Breast epithelium (tissue), 4 donors: ENCODE data around the gene PPOX. TPM values are rescaled to one million over a fixed set of nuclear protein-coding genes. Genes with fewer than 3 reads are reported as not detected.

Source experiments
- DNase-seq, 2 donors: peaks; one replicate each; pipeline ENCODE4 v3.0.0-alpha.2; 2019; ENCODE audit warnings: low spot score in 2 of 2
- H3K27ac ChIP-seq, 2 donors: fragments of 200-600 bp; sonication (generic) in 1 of 2; one replicate each; pipeline ENCODE4 v1.5.1; 2016 to 2019; ENCODE audit warnings: mild to moderate bottlenecking in 1 of 2
- H3K27me3 ChIP-seq, 2 donors: fragments of 200-600 bp; sonication (generic) in 1 of 2; one replicate each; pipeline versions ENCODE4 v1.5.1 to v1.6.0; 2017 to 2019; ENCODE audit warnings: control low read depth in 1 of 2, mild to moderate bottlenecking in 1 of 2
- H3K36me3 ChIP-seq: fragments of 200-600 bp; one replicate; pipeline ENCODE4 v1.5.1; 2019
- H3K4me1 ChIP-seq, 2 donors: fragments of 200-600 bp; sonication (generic); one replicate each; pipeline ENCODE4 v1.5.1; 2016 to 2019; ENCODE audit warnings: control low read depth in 1 of 2
- H3K4me3 ChIP-seq, 3 donors: fragments of 200-600 bp; sonication (generic); 1 replicate in 2 of 3; 2 replicates in 1 of 3; pipeline ENCODE4 v1.5.1; 2016 to 2019; ENCODE audit warnings: mild to moderate bottlenecking in 3 of 3, moderate library complexity in 2 of 3
- H3K9me3 ChIP-seq, 2 donors: fragments of 200-600 bp; sonication (generic) in 1 of 2; one replicate each; pipeline ENCODE4 v1.5.1; 2016 to 2019; ENCODE audit warnings: control low read depth in 1 of 2
- POLR2A ChIP-seq: fragments of 450-650 bp; IDR thresholded peaks from one replicate; pipeline ENCODE4 v1.6.1; 2016; ENCODE audit warnings: antibody characterized with exemption, mild to moderate bottlenecking, moderate library complexity
- POLR2AphosphoS5 ChIP-seq, 3 donors: sonication (generic); formaldehyde crosslinking; IDR thresholded peaks; one replicate each; pipeline ENCODE4 v1.6.1; 2017; ENCODE audit warnings: antibody characterized with exemption in 3 of 3
- intact Hi-C: fragments of 100-400 bp; cut with DNase I; formaldehyde crosslinking; loops from one replicate; pipeline ENCODE4 v1.15.1; 2023; ENCODE audit warnings: low total_unique reads
- total RNA-seq, 3 donors: library from RNA; depleted of rRNA; stranded (reverse); fragments of >200 nt; gene quantifications; one replicate each; pipeline ENCODE4 v1.1.0, GENCODE V29; 2016
- TF ChIP-seq, protein P1 (sequence below), 3 donors: fragments of 450-650 bp; IDR thresholded peaks; one replicate each; pipeline ENCODE4 v1.5.1; 2016 to 2017; ENCODE audit warnings: antibody characterized with exemption in 3 of 3, mild to moderate bottlenecking in 3 of 3, moderate library complexity in 3 of 3

The PPOX gene
- total RNA-seq, 3 donors from 2014 or later = 19.5 to 26.8 (median 25.2) TPM

DNA sequence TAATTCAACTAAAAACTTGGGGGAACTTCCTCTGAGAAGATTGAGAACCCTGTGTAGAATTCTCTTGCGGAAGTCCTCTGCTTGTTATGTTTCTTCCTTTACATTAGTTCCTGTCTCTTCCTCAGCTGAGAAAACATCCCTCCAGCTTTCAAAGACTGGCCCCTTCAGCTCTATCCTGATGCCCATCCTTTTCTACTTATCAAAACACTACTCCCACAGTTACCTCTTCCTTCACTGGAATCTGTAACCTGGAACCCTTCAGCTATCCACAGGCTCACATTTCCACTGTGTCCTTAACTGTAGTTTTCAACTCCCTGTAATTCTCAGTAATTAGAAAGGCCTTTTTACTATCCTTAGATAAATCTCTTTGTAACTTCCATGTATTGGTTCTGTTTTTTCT lies 27.8 kb upstream of the PPOX start:
- Histone ChIP-seq H3K9me3 (no peaks in the 10 kb centered on the region), H3K27ac (no peak overlapping the region), H3K4me3 (no peak overlapping the region), H3K27me3 (no peaks in the 10 kb centered on the region), H3K36me3 (no peaks in the 10 kb centered on the region), H3K4me1 (peaks cover 0 to 6% of the 10 kb centered on the region in 2 donors)
- DNase-seq = no peak
- intact Hi-C loops = no loop called here
- TF ChIP-seq POLR2A (no peak), POLR2AphosphoS5 (IDR thresholded peaks at IDR 0.05) (no peak)
- TF ChIP-seq, protein P1, sequence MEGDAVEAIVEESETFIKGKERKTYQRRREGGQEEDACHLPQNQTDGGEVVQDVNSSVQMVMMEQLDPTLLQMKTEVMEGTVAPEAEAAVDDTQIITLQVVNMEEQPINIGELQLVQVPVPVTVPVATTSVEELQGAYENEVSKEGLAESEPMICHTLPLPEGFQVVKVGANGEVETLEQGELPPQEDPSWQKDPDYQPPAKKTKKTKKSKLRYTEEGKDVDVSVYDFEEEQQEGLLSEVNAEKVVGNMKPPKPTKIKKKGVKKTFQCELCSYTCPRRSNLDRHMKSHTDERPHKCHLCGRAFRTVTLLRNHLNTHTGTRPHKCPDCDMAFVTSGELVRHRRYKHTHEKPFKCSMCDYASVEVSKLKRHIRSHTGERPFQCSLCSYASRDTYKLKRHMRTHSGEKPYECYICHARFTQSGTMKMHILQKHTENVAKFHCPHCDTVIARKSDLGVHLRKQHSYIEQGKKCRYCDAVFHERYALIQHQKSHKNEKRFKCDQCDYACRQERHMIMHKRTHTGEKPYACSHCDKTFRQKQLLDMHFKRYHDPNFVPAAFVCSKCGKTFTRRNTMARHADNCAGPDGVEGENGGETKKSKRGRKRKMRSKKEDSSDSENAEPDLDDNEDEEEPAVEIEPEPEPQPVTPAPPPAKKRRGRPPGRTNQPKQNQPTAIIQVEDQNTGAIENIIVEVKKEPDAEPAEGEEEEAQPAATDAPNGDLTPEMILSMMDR (IDR thresholded peaks at IDR 0.05) = no peak

DNA sequence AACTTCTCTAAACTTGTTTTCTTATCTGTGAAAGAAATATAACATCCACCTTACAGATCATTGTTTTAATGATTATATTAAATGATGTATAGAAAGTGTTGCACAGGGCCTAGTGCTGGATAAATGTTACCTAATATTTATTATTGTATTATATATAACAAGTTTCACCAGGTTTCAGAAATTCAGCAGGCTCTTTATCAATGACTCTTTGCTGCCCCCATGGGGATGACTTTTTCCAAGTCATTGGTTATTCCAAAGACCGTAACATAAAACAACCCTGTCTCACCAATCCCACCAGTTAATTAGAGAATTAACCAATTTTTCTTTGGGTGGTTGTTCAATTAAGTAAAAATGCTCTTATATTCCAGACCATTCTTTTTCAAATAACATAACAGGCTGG lies 26.5 kb upstream of the PPOX start:
- Histone ChIP-seq H3K27me3 (no peaks in the 10 kb centered on the region), H3K4me3 (no peak overlapping the region), H3K9me3 (no peaks in the 10 kb centered on the region), H3K4me1 (no peaks in the 10 kb centered on the region), H3K36me3 (no peaks in the 10 kb centered on the region), H3K27ac (no peak overlapping the region)
- intact Hi-C loops = no loop called here
- no peak for DNase-seq
- no peak for TF ChIP-seq POLR2A
- TF ChIP-seq, protein P1 (IDR thresholded peaks at IDR 0.05) = peak; percentile 12 to 22 (median 12)

DNA sequence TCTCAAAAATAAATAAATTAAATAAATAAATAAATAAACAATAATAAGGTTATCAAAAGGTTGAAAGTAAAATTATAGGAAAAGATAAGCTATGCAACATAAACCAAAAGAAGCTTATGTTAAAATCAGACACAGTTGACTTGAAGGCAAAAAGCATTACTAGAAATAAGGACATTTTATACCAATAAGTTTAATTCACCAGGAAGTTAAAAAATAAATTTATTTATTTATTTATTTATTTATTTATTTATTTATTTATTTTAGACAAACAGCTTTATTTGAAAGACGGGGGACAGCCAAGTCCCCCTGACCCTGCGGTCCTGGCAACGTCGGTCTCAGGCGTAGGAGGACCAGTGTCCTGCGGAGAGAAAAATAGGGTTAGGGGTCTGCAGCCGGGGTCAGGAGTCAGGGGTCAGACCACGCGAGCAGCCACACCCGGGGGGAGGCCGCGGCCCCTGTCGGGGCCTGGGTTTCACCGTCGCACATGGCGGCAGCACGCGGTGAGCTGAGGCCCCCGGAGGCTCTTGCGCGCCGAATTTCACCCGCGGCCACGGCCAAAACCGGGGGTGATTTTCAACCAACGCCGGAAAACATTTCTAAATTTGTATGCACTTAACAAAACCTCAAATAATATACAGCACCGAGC lies 25.3 kb upstream of the PPOX start:
- Histone ChIP-seq H3K36me3 (no peaks in the 10 kb centered on the region), H3K4me3 (no peak overlapping the region)
- TF ChIP-seq POLR2AphosphoS5 (IDR thresholded peaks at IDR 0.05) = no peak
- no peak for TF ChIP-seq POLR2A
- TF ChIP-seq, protein P1 (IDR thresholded peaks at IDR 0.05) = no peak

DNA sequence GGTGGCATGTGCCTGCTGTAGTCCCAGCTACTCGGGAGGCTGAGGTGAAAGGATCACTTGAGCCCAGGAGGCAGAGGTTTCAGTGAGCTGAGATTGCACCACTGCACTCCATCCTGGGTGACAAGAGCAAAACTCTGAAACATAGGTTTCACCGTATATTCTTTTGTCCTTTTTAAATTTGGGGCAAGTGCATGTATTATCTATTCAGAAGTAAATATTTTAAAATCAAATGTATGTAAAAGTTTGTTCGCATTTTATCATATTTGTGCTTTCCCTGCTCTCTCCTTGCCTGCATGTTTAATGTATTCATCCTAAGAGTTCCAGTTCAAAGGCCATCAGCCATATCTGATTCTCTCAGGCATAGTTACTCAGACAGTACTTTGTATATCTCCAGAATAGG lies 20.4 kb upstream of the PPOX start:
- intact Hi-C loops = no loop called here
- Histone ChIP-seq H3K4me1 (no peaks in the 10 kb centered on the region), H3K9me3 (no peaks in the 10 kb centered on the region), H3K27ac (no peak overlapping the region), H3K36me3 (no peaks in the 10 kb centered on the region), H3K27me3 (no peaks in the 10 kb centered on the region), H3K4me3 (no peak overlapping the region)
- no peak for DNase-seq
- TF ChIP-seq POLR2A (no peak), POLR2AphosphoS5 (IDR thresholded peaks at IDR 0.05) (no peak)
- TF ChIP-seq, protein P1 (IDR thresholded peaks at IDR 0.05) = no peak

More for the DNA sequence above, 25.3 kb upstream of the PPOX start:
- no peaks in the 10 kb centered on the region for H3K4me1 ChIP-seq
- no peaks in the 10 kb centered on the region for H3K9me3 ChIP-seq
- no peak overlapping the region for H3K27ac ChIP-seq
- H3K27me3 ChIP-seq = no peaks in the 10 kb centered on the region
- DNase-seq = no peak
- intact Hi-C loops = no loop called here

DNA sequence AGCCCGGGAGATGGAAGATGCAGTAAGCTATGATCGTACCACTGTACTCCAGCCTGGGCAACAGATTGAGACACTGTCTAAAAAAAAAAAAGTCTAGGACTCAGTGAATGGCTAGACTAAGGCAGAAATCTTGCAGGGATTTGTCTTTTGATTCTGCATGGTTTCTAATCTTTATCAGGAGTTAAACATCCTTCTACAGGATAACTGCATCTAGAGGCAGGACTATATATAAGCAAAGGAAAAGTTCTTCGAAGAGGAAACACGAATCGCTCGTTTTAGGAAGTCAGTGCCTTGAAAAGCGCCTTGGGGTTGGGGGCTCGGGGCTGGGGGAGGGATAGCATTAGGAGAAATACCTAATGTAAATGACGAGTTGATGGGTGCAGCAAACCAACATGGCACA lies 13.1 kb upstream of the PPOX start:
- DNase-seq = no peak
- H3K4me1 ChIP-seq = peaks cover 0 to 3% of the 10 kb centered on the region in 2 donors
- peak overlapping the region; percentile 62 to 76 (median 72) for H3K4me3 ChIP-seq
- TF ChIP-seq POLR2AphosphoS5 (IDR thresholded peaks at IDR 0.05) = no peak
- TF ChIP-seq, protein P1 (IDR thresholded peaks at IDR 0.05) = no peak
- no peak for TF ChIP-seq POLR2A
- intact Hi-C loops = no loop called here
- no peaks in the 10 kb centered on the region for H3K36me3 ChIP-seq
- peak overlapping the region; percentile 97 to 98 for H3K27ac ChIP-seq
- no peaks in the 10 kb centered on the region for H3K27me3 ChIP-seq
- no peaks in the 10 kb centered on the region for H3K9me3 ChIP-seq
